Activated T-helper 1 cell treated with Interleukin-2 at 50 U/mL for 16 hours (primary cell): Measurements from ENCODE around the gene ZNRF1.
A peak's percentile ranks its signal among the peaks of the same experiment; 100 is the strongest.

Experiments
- DNase-seq: peaks from one replicate; pipeline ENCODE4 v3.0.0-alpha.2; 2020; ENCODE audit warnings: low read depth

ZNRF1 gene

GRCh38 chr16:75099738-75100602 lies 101.1 kb downstream of the ZNRF1 start:
- no peak for DNase-seq

GRCh38 chr16:75100603-75100990 lies 101.8 kb downstream of the ZNRF1 start:
- DNase-seq: no peak

- no peak for DNase-seq
Observed at GRCh38 chr16:75101635-75102034, 102.8 kb downstream of the ZNRF1 start.

- no peak for DNase-seq
Observed at GRCh38 chr16:75102595-75102994, 103.8 kb downstream of the ZNRF1 start.

- DNase-seq: no peak
Observed at GRCh38 chr16:75103994-75104393, 105.2 kb downstream of the ZNRF1 start.

- no peak for DNase-seq
Observed at GRCh38 chr16:75104836-75105235, 106.0 kb downstream of the ZNRF1 start.

GRCh38 chr16:75105306-75106061 lies 106.7 kb downstream of the ZNRF1 start:
- no peak for DNase-seq

- no peak for DNase-seq
Observed at GRCh38 chr16:75106351-75107274, 107.8 kb downstream of the ZNRF1 start.

GRCh38 chr16:75107505-75107904 lies 108.7 kb downstream of the ZNRF1 start:
- DNase-seq: no peak

- DNase-seq: peak; percentile 59
Observed at GRCh38 chr16:75108792-75109731, 110.2 kb downstream of the ZNRF1 start.

GRCh38 chr16:75109732-75110243 lies 111.0 kb downstream of the ZNRF1 start:
- no peak for DNase-seq

- DNase-seq: peak; percentile 62
Observed at GRCh38 chr16:75110637-75111513, 112.1 kb downstream of the ZNRF1 start.

GRCh38 chr16:75111514-75111940 lies 112.7 kb downstream of the ZNRF1 start:
- no peak for DNase-seq

- DNase-seq: no peak
Observed at GRCh38 chr16:75111961-75112733, 113.3 kb downstream of the ZNRF1 start.

- no peak for DNase-seq
Observed at GRCh38 chr16:75112734-75113491, 114.1 kb downstream of the ZNRF1 start.

GRCh38 chr16:75113541-75114121 lies 114.8 kb downstream of the ZNRF1 start:
- no peak for DNase-seq

- DNase-seq: no peak
Observed at GRCh38 chr16:75114179-75114945, 115.5 kb downstream of the ZNRF1 start.
